SIG-M5 treated with dmso at 0.1 percent for 504 hours (cell line): ENCODE measurements around the gene DMAC1.

Experiments used
- DNase-seq: peaks from one replicate; lab custom pipeline; 2025; ENCODE audit not compliant: unreplicated experiment; lab: John Stamatoyannopoulos, UW

DMAC1 gene

GRCh38 chr9:7799234-7799943 lies at the start of gene DMAC1:
TSS of gene DMAC1 (minus strand) at chr9:7799778. CDS start at chr9:7799734, 44 bp downstream.
- peak; percentile 79 for DNase-seq

GRCh38 chr9:7849362-7849761 lies 49.8 kb upstream of the DMAC1 start:
- DNase-seq, result no peak

GRCh38 chr9:7848498-7848897 lies 48.9 kb upstream of the DMAC1 start:
- no peak for DNase-seq

- DNase-seq, result peak; percentile 29
Measured at GRCh38 chr9:7844242-7844641, 44.7 kb upstream of the DMAC1 start.

GRCh38 chr9:7841831-7842230 lies 42.3 kb upstream of the DMAC1 start:
- no peak for DNase-seq

- DNase-seq, result no peak
Measured at GRCh38 chr9:7834531-7834930, 35.0 kb upstream of the DMAC1 start.

GRCh38 chr9:7828334-7828733 lies 28.8 kb upstream of the DMAC1 start:
- peak; percentile 21 for DNase-seq

GRCh38 chr9:7827792-7828191 lies 28.2 kb upstream of the DMAC1 start:
- no peak for DNase-seq

GRCh38 chr9:7827056-7827455 lies 27.5 kb upstream of the DMAC1 start:
- no peak for DNase-seq

GRCh38 chr9:7823651-7824050 lies 24.1 kb upstream of the DMAC1 start:
- DNase-seq, result no peak

- DNase-seq, result no peak
Measured at GRCh38 chr9:7819984-7820383, 20.4 kb upstream of the DMAC1 start.

- no peak for DNase-seq
Measured at GRCh38 chr9:7816021-7816420, 16.4 kb upstream of the DMAC1 start.

- no peak for DNase-seq
Measured at GRCh38 chr9:7813030-7813429, 13.5 kb upstream of the DMAC1 start.

- DNase-seq, result no peak
Measured at GRCh38 chr9:7811677-7812076, 12.1 kb upstream of the DMAC1 start.

GRCh38 chr9:7802666-7803065 lies 3.1 kb upstream of the DMAC1 start:
- no peak for DNase-seq

GRCh38 chr9:7799944-7800285 lies 337 bp upstream of the DMAC1 start:
- no peak for DNase-seq

GRCh38 chr9:7794196-7794595 lies 5.4 kb downstream of the DMAC1 start:
- DNase-seq, result no peak

GRCh38 chr9:7791394-7791793 lies 8.2 kb downstream of the DMAC1 start:
- DNase-seq, result no peak

- DNase-seq, result no peak
Measured at GRCh38 chr9:7790819-7791182, 8.8 kb downstream of the DMAC1 start.

- DNase-seq, result no peak
Measured at GRCh38 chr9:7790022-7790818, 9.4 kb downstream of the DMAC1 start.

- no peak for DNase-seq
Measured at GRCh38 chr9:7788772-7789171, 10.8 kb downstream of the DMAC1 start.

GRCh38 chr9:7785813-7786212 lies 13.8 kb downstream of the DMAC1 start:
- no peak for DNase-seq

- no peak for DNase-seq
Measured at GRCh38 chr9:7784472-7784871, 15.1 kb downstream of the DMAC1 start.
